ENCODE measurements around the gene SLFN14.

GRCh38 chr17:35554668-35555067, 6.0 kb downstream of the SLFN14 start:
- TF ChIP-seq CTCF (conservative IDR thresholded peaks at IDR 0.05; ENCODE audit: low read depth, low read length) (no peak), EZH2 (IDR thresholded peaks at IDR 0.05; ENCODE audit: low read length, unreplicated experiment) (no peak), EZH2phosphoT487 (IDR thresholded peaks at IDR 0.05; ENCODE audit: borderline replicate concordance, low read length) (no peak)

Data from PC-3 (cell line).